CD8-positive, alpha-beta memory T cell (primary cell): ENCODE data around the gene DLG4. TPM values are rescaled to one million over a fixed set of nuclear protein-coding genes. Genes with fewer than 3 reads are reported as not detected.
A peak's percentile ranks its signal among the peaks of the same experiment; 100 is the strongest.

Experiments
- CTCF ChIA-PET: fragments of 350-600 bp; sonication (Branson Sonifier 250); formaldehyde crosslinking; loops from one replicate; lab custom pipeline; 2021; ENCODE audit warnings: antibody characterized with exemption; lab: Charles Lee
- POLR2A ChIA-PET: fragments of 350-600 bp; sonication (Branson Sonifier 250); formaldehyde crosslinking; loops from one replicate; lab custom pipeline; 2021; ENCODE audit warnings: antibody characterized with exemption; lab: Charles Lee
- DNase-seq, 5 donors: peaks; one replicate each; pipeline versions ENCODE4 v3.0.0 to v3.0.0-alpha.2; 2020 to 2022; ENCODE audit warnings: mixed read lengths in 1 of 5
- H3K27ac ChIP-seq: one replicate; pipeline ENCODE4 v1.7.0; 2013; ENCODE audit warnings: low read depth, mild to moderate bottlenecking, low read length, moderate library complexity
- H3K27me3 ChIP-seq: 2 replicates; pipeline ENCODE4 v1.7.0; 2013; ENCODE audit warnings: low read length, mild to moderate bottlenecking; ENCODE audit not compliant: insufficient read depth, poor library complexity, severe bottlenecking
- H3K36me3 ChIP-seq: 2 replicates; pipeline ENCODE4 v1.7.0; 2013; ENCODE audit warnings: mild to moderate bottlenecking, low read length, moderate library complexity; ENCODE audit not compliant: insufficient read depth
- H3K4me1 ChIP-seq: 2 replicates; pipeline ENCODE4 v1.7.0; 2013; ENCODE audit warnings: mild to moderate bottlenecking, low read length, moderate library complexity; ENCODE audit not compliant: insufficient read depth
- H3K4me3 ChIP-seq: 2 replicates; pipeline ENCODE4 v1.7.0; 2013; ENCODE audit warnings: mild to moderate bottlenecking, low read length
- H3K9me3 ChIP-seq: 2 replicates; pipeline ENCODE4 v1.7.0; 2013; ENCODE audit warnings: mild to moderate bottlenecking, low read length
- H3K27ac Mint-ChIP-seq, 8 donors: one replicate each; pipeline ENCODE4 v1.8.0; 2020 to 2021; ENCODE audit warnings: mixed read lengths in 8 of 8, mild to moderate bottlenecking in 6 of 8, inconsistent platforms in 3 of 8, moderate library complexity in 3 of 8
- H3K27me3 Mint-ChIP-seq, 2 donors: one replicate each; pipeline ENCODE4 v1.8.0; 2020 to 2021; ENCODE audit warnings: mixed read lengths in 2 of 2, mild to moderate bottlenecking in 1 of 2, moderate library complexity in 1 of 2
- H3K36me3 Mint-ChIP-seq, 3 donors: one replicate each; pipeline ENCODE4 v1.8.0; 2020 to 2021; ENCODE audit warnings: mixed read lengths in 3 of 3, inconsistent platforms in 1 of 3, mild to moderate bottlenecking in 1 of 3
- H3K4me1 Mint-ChIP-seq, 3 donors: one replicate each; pipeline ENCODE4 v1.8.0; 2020 to 2021; ENCODE audit warnings: mixed read lengths in 3 of 3, inconsistent platforms in 1 of 3, mild to moderate bottlenecking in 1 of 3
- H3K4me3 Mint-ChIP-seq, 7 donors: one replicate each; pipeline ENCODE4 v1.8.0; 2020 to 2021; ENCODE audit warnings: mixed read lengths in 7 of 7, mild to moderate bottlenecking in 6 of 7, moderate library complexity in 4 of 7, inconsistent platforms in 2 of 7
- H3K9me3 Mint-ChIP-seq, 5 donors: one replicate each; pipeline ENCODE4 v1.8.0; 2020 to 2022; ENCODE audit warnings: mixed read lengths in 5 of 5, mild to moderate bottlenecking in 3 of 5, moderate library complexity in 2 of 5, inconsistent platforms in 1 of 5
- polyA plus RNA-seq: library from polyadenylated mRNA; unstranded; fragments of 300-500 nt; fragmentation: Illumina TruSeq; gene quantifications from one replicate; pipeline ENCODE4 v1.2.3, GENCODE V29; 2021
- total RNA-seq, 2 experiments: library from RNA; stranded (reverse); gene quantifications; one replicate each; pipeline ENCODE4 v1.2.3, GENCODE V29; 2021

The DLG4 gene
- total and polyA plus RNA-seq, 3 experiments from 2014 or later, result 0.45 to 4.4 (median 3.5) TPM

DNA sequence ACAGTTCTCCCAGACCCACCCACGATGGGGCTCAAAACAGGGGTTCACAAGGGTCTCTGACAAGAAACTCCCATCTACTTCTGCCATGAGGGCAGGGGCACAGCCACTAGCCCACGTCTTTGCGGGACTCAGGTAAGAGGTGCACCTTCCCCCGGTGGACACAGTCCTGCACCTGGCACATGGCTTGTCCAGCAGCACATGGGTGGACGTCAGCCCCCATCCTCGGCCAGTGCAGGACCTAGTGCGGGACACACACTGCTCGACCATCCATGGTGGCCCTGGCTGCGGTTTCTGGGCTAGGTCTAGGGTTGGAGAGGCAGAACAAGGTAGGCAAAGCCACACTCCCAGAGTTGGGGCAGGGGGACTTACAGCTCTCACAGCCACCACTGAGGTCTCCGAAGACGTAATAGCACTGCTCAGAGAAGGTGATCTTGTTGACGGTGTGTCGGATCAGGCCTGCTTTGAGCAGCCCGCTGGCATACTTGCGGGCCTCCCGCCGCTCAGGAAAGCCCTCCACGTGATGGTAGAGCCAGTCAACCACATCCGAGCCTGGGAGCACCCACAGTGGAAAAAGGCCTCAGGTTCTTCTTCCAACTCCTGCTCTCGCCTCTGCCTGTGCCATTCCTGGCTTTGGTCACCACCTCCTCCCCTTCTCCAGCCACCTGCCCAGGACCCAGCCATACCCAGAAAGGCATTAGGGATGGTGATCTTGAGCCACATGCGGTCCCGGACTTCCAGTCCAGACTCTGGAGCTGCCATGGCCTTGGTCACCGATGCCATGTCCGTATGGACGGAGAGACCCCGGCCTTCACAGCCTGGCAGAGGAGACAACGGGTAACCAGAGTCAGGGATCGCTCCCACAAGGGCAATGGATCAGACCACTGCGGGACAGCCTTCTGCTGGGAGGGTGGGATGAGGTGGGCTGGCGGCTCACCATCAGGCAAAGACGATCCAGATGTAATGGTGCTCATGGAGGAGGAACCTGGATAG is 7.4 kb upstream of the DLG4 start:
- Histone ChIP-seq H3K36me3 (peaks cover 50% of the 10 kb centered on the region), H3K9me3 (no peaks in the 10 kb centered on the region), H3K27me3 (no peaks in the 10 kb centered on the region), H3K4me1 (peaks cover 3% of the 10 kb centered on the region), H3K27ac (no peak overlapping the region), H3K4me3 (no peak overlapping the region)
- CTCF ChIA-PET, result no interaction called here
- peak overlapping the region in 1 of 8 donors; percentile 41 for H3K27ac Mint-ChIP-seq
- no peak overlapping the region for H3K4me3 Mint-ChIP-seq
- DNase-seq, result no peak
- no peaks in the 10 kb centered on the region for H3K27me3 Mint-ChIP-seq
- POLR2A ChIA-PET, result no interaction called here
- H3K36me3 Mint-ChIP-seq, result peaks cover 0 to 85% (median 4%) of the 10 kb centered on the region in 3 donors
- peaks cover 8 to 12% (median 9%) of the 10 kb centered on the region in 3 donors for H3K4me1 Mint-ChIP-seq
- H3K9me3 Mint-ChIP-seq, result no peaks in the 10 kb centered on the region

DNA sequence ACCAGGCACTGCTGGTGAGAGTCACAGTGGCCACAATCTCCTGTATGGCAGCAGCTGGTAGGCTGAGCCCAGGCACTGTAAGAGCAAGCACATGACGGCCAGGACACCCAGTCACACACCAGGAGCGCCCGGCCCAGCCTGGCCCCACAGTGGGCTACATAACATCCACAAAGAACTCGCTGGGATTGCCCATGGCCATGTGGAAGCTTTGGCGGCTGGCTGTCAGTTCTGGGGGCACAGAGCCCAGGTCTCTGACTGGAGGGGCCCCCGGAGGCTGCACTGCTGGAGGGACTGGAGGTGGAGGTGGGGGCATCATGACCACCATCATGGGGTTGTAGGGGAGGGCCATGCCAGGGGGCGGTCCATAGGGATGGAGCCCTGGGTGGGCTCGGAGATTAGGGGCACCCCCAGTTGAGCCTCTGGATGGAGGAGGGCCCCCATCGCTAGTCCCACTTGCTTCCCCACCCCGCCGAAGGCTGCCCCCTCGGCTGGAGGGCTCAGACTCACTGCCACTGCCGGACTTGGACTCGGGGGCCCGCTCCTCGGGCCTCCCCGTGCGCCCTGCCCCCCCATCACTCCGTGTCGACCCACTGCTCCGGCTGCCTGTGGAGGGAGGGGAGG is 6.2 kb upstream of the DLG4 start:
- peaks cover 7% of the 10 kb centered on the region for H3K4me1 ChIP-seq
- DNase-seq, result no peak
- no peak overlapping the region for H3K27ac Mint-ChIP-seq
- H3K9me3 ChIP-seq, result no peaks in the 10 kb centered on the region
- no peaks in the 10 kb centered on the region for H3K27me3 ChIP-seq
- no peaks in the 10 kb centered on the region for H3K9me3 Mint-ChIP-seq
- no peak overlapping the region for H3K4me3 ChIP-seq
- peaks cover 56% of the 10 kb centered on the region for H3K36me3 ChIP-seq
- POLR2A ChIA-PET, result no interaction called here
- no peak overlapping the region for H3K4me3 Mint-ChIP-seq
- H3K36me3 Mint-ChIP-seq, result peaks cover 0 to 90% (median 3%) of the 10 kb centered on the region in 3 donors
- CTCF ChIA-PET, result no interaction called here
- H3K27ac ChIP-seq, result no peak overlapping the region
- peaks cover 10 to 18% (median 12%) of the 10 kb centered on the region in 3 donors for H3K4me1 Mint-ChIP-seq
- H3K27me3 Mint-ChIP-seq, result no peaks in the 10 kb centered on the region

DNA sequence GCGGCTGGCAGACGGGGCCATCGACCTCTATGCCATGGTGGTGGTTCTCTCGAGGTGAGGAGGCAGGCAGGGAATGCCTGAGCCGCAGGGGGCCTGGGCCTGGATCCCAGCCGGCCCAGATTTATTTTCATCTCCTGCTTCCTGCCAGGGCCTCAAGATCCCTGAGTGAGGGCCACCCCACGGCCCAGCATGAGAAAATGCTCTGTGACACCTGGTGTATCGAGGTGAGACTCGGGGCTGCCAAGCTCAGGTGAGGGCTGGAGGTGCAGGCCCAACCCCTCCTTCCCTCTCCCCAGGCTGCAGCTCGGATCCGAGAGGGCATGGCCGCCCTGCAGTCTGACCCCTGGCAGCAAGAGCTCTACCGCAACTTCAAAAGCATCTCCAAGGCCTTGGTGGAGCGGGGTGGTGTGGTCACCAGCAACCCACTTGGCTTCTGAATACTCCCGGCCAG is 5.0 kb upstream of the DLG4 start:
- H3K4me3 ChIP-seq, result no peak overlapping the region
- peaks cover 52% of the 10 kb centered on the region for H3K36me3 ChIP-seq
- no peak overlapping the region for H3K27ac Mint-ChIP-seq
- ChIA-PET CTCF (no interaction called here), POLR2A (no interaction called here)
- no peaks in the 10 kb centered on the region for H3K9me3 ChIP-seq
- no peaks in the 10 kb centered on the region for H3K27me3 Mint-ChIP-seq
- H3K27me3 ChIP-seq, result no peaks in the 10 kb centered on the region
- no peaks in the 10 kb centered on the region for H3K9me3 Mint-ChIP-seq
- DNase-seq, result peak in 1 of 5 donors; percentile 41
- H3K4me3 Mint-ChIP-seq, result no peak overlapping the region
- peaks cover 15% of the 10 kb centered on the region for H3K4me1 ChIP-seq
- H3K36me3 Mint-ChIP-seq, result peaks cover 0 to 84% (median 2%) of the 10 kb centered on the region in 3 donors
- H3K27ac ChIP-seq, result no peak overlapping the region
- H3K4me1 Mint-ChIP-seq, result peaks cover 15 to 24% (median 16%) of the 10 kb centered on the region in 3 donors

DNA sequence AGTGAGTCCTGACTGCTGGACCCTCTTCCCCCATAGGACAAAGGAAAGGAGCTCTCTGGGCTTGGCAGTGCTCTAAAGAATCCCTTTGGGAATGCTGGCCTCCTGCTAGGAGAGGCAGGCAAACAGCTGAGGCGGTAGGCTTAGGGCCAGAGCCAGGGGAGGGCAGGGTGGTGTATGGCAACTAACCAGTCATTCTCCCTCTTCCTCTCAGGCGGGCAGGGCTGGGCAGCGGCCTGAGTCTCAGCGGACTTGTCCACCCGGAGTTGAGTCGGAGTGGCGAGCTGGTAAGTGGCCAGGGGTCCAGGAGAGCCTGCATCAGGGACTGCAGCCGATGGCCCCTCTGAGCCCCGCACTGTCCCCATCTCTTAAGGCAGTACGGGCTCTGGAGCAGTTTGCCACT is 4.5 kb upstream of the DLG4 start:
- Mint-ChIP-seq H3K9me3 (no peaks in the 10 kb centered on the region), H3K4me1 (peaks cover 19 to 30% (median 21%) of the 10 kb centered on the region in 3 donors), H3K36me3 (peaks cover 0 to 79% (median 2%) of the 10 kb centered on the region in 3 donors), H3K27me3 (no peaks in the 10 kb centered on the region), H3K4me3 (no peak overlapping the region), H3K27ac (peak overlapping the region in 1 of 8 donors; percentile 1)
- Histone ChIP-seq H3K27ac (no peak overlapping the region), H3K27me3 (no peaks in the 10 kb centered on the region), H3K4me1 (peaks cover 20% of the 10 kb centered on the region), H3K36me3 (peaks cover 47% of the 10 kb centered on the region), H3K4me3 (no peak overlapping the region), H3K9me3 (no peaks in the 10 kb centered on the region)
- ChIA-PET CTCF (no interaction called here), POLR2A (interaction anchor here (1.1 kb wide), 1 partner anchor 10 kb away, joined by 3 read pairs; the partner anchor contains the start of gene DVL2)
- no peak for DNase-seq

DNA sequence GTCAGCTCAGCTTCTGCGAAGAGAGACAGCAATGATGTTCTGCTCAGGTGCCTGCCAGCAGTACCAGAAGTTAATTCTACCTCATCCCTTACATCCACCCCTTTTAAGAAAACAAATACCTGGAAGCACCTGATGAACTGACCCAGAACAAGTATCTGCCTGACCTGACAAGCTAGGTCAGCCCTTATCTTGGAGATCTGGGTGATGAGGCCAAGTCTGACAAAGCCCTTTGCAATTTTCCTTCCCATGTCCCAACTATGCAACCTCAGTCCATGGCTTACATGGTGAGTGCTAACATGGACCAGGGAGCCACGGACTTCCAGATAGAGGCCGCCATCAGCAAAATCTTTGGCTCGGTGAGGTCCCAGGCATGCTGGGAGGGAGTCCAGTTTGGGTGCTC is 3.7 kb upstream of the DLG4 start:
- H3K27me3 Mint-ChIP-seq, result no peaks in the 10 kb centered on the region
- CTCF ChIA-PET, result no interaction called here
- H3K4me3 Mint-ChIP-seq, result peak overlapping the region in 1 of 7 donors; percentile 58

DNA sequence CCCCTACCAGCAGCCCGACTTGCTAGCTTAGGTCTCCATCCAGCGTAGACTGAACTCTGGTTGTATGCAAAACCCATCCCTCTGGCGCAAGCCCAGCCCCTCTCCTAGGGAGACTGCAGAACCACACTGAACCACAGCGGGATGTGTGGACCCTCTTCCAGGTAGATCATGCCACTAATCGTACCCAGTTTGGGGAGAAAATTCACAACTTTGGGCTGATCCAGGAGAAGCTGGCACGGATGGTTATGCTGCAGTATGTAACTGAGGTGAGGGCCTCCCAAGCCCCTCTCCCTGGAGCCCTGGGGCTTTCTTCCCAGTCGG is 3.3 kb upstream of the DLG4 start:
- Histone ChIP-seq H3K4me3 (no peak overlapping the region), H3K27ac (no peak overlapping the region), H3K9me3 (no peaks in the 10 kb centered on the region), H3K4me1 (peaks cover 32% of the 10 kb centered on the region), H3K36me3 (peaks cover 35% of the 10 kb centered on the region), H3K27me3 (no peaks in the 10 kb centered on the region)
- CTCF ChIA-PET, result interaction anchor here (4.7 kb wide), 1 partner anchor 12 kb away, joined by 20 read pairs; the partner anchor contains the start of gene DVL2
- DNase-seq, result no peak
- Mint-ChIP-seq H3K4me3 (peak overlapping the region in 1 of 7 donors; percentile 58), H3K27ac (peak overlapping the region in 1 of 8 donors; percentile 47), H3K9me3 (no peaks in the 10 kb centered on the region), H3K27me3 (no peaks in the 10 kb centered on the region), H3K4me1 (peaks cover 23 to 39% (median 27%) of the 10 kb centered on the region in 3 donors), H3K36me3 (peaks cover 0 to 67% (median 2%) of the 10 kb centered on the region in 3 donors)
- POLR2A ChIA-PET, result interaction anchor here (0.8 to 1.1 kb wide), 2 partner anchors 11 to 14 kb away, joined by 3 read pairs; partner anchors contain the start of gene DVL2

More for the DNA sequence above, 3.7 kb upstream of the DLG4 start:
- Histone ChIP-seq H3K27me3 (no peaks in the 10 kb centered on the region), H3K27ac (no peak overlapping the region), H3K4me1 (peaks cover 27% of the 10 kb centered on the region), H3K4me3 (no peak overlapping the region), H3K9me3 (no peaks in the 10 kb centered on the region), H3K36me3 (peaks cover 39% of the 10 kb centered on the region)
- Mint-ChIP-seq H3K36me3 (peaks cover 0 to 72% (median 2%) of the 10 kb centered on the region in 3 donors), H3K9me3 (no peaks in the 10 kb centered on the region), H3K4me1 (peaks cover 21 to 38% (median 26%) of the 10 kb centered on the region in 3 donors), H3K27ac (peak overlapping the region in 4 of 8 donors; percentile 5 to 92 (median 46))
- peak in 1 of 5 donors; percentile 30 for DNase-seq
- POLR2A ChIA-PET, result interaction anchor here (0.8 to 1.1 kb wide), 2 partner anchors 11 to 14 kb away, joined by 3 read pairs; partner anchors contain the start of gene DVL2

DNA sequence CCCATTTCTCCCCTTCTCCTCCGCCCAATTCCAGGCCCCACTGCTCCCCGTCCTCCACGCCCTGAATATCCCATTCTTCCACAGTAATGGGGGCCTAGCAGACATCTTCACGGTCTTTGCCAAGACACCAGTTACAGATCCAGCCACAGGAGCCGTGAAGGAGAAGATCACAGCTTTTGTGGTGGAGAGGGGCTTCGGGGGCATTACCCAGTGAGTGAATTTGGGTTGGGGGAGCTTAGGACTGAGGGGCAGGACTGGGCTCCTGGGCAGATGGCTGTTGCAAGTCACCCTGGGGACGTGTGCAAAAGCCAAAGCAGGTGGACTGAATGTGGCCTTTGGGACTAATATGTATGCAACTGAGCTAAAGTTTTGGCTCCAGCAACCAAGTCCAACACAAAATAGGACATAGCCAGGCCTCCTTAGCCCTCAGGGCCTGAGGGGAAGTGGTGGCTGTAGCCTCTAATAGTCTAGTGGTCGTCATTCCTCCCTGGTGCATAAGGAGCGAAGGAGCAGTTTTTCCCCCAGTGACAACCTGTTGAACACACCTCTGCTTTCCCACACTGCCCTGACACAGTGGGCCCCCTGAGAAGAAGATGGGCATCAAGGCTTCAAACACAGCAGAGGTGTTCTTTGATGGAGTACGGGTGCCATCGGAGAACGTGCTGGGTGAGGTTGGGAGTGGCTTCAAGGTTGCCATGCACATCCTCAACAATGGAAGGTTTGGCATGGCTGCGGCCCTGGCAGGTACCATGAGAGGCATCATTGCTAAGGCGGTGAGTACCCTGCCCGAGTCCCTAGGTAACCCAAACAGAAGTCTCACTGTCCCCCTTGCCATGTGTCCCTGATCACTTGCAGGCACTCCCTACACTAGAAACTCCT is 2.7 kb upstream of the DLG4 start:
- ChIA-PET CTCF (interaction anchor here (1.0 to 4.7 kb wide), 2 partner anchors 13 to 74 kb away, joined by 5 to 20 read pairs; partner anchors contain the start of gene DVL2), POLR2A (interaction anchor here (2.1 kb wide), 1 partner anchor 20 kb away, joined by 13 read pairs; the partner anchor contains the start of gene GABARAP)
- no peaks in the 10 kb centered on the region for H3K9me3 ChIP-seq
- peaks cover 0 to 63% (median 2%) of the 10 kb centered on the region in 3 donors for H3K36me3 Mint-ChIP-seq
- peaks cover 26 to 43% (median 30%) of the 10 kb centered on the region in 3 donors for H3K4me1 Mint-ChIP-seq
- H3K4me3 ChIP-seq, result no peak overlapping the region
- peaks cover 36% of the 10 kb centered on the region for H3K4me1 ChIP-seq
- H3K27me3 Mint-ChIP-seq, result no peaks in the 10 kb centered on the region
- no peak overlapping the region for H3K27ac ChIP-seq
- peak in 1 of 5 donors; percentile 39 for DNase-seq
- H3K27me3 ChIP-seq, result no peaks in the 10 kb centered on the region
- peak overlapping the region in 5 of 8 donors; percentile 17 to 97 (median 66) for H3K27ac Mint-ChIP-seq
- no peaks in the 10 kb centered on the region for H3K9me3 Mint-ChIP-seq
- H3K36me3 ChIP-seq, result peaks cover 32% of the 10 kb centered on the region
- H3K4me3 Mint-ChIP-seq, result peak overlapping the region in 2 of 7 donors; percentile 44 to 58
